SK-N-SH treated with all-trans-retinoic acid at 6 μM for 48 hours (cell line): ENCODE results near the gene PRIMA1.

Experiments used
- ATAC-seq: fragments of 200-7000 bp; cut with Tn5 transposase; 3 replicates; pipeline ENCODE4 v1.9.1; 2020; ENCODE audit warnings: mild to moderate bottlenecking, moderate library complexity
- CSDC2 ChIP-seq: fragments of 250-450 bp; sonication (Bioruptor Pico); IDR thresholded peaks from 2 replicates; pipeline ENCODE4 v1.5.0; 2020; ENCODE audit warnings: mild to moderate bottlenecking, moderate library complexity
- GLIS3 ChIP-seq: fragments of 250-450 bp; sonication (Bioruptor Pico); IDR thresholded peaks from 2 replicates; pipeline ENCODE4 v1.5.0; 2020; ENCODE audit warnings: mild to moderate bottlenecking, moderate library complexity
- ISL1 ChIP-seq: fragments of 250-450 bp; sonication (Bioruptor Pico); IDR thresholded peaks from 2 replicates; pipeline ENCODE4 v2.1.2; 2022; ENCODE audit warnings: mild to moderate bottlenecking, moderate library complexity
- OSR1 ChIP-seq: fragments of 250-450 bp; sonication (Bioruptor Pico); IDR thresholded peaks from 2 replicates; pipeline ENCODE4 v1.8.0; 2022; ENCODE audit warnings: moderate library complexity, mild to moderate bottlenecking, inconsistent platforms
- PPARA ChIP-seq: fragments of 250-450 bp; sonication (Bioruptor Pico); IDR thresholded peaks from 2 replicates; pipeline ENCODE4 v1.5.0; 2020; ENCODE audit warnings: mild to moderate bottlenecking, borderline replicate concordance
- RARB ChIP-seq: fragments of 250-450 bp; sonication (Bioruptor Pico); IDR thresholded peaks from 2 replicates; pipeline ENCODE4 v1.8.0; 2021; ENCODE audit warnings: mild to moderate bottlenecking, moderate library complexity
- SNAI2 ChIP-seq: fragments of 250-450 bp; sonication (Bioruptor Pico); IDR thresholded peaks from 2 replicates; pipeline ENCODE4 v1.5.0; 2020; ENCODE audit warnings: mild to moderate bottlenecking, moderate library complexity
- TCF4 ChIP-seq: fragments of 250-450 bp; sonication (Bioruptor Pico); IDR thresholded peaks from 2 replicates; pipeline ENCODE4 v1.8.0; 2021; ENCODE audit warnings: mild to moderate bottlenecking, moderate library complexity, borderline replicate concordance
- TOX ChIP-seq: fragments of 250-450 bp; sonication (Bioruptor Pico); IDR thresholded peaks from 2 replicates; pipeline ENCODE4 v1.8.0; 2021; ENCODE audit warnings: mild to moderate bottlenecking, moderate library complexity, borderline replicate concordance
- ZC3H10 ChIP-seq: fragments of 250-450 bp; sonication (Bioruptor Pico); IDR thresholded peaks from 2 replicates; pipeline ENCODE4 v1.5.1; 2021; ENCODE audit warnings: mild to moderate bottlenecking, moderate library complexity
- ZFP30 ChIP-seq: fragments of 450-650 bp; formaldehyde crosslinking; IDR thresholded peaks from 2 replicates; pipeline ENCODE4 v1.5.0; 2022; ENCODE audit warnings: mild to moderate bottlenecking, moderate library complexity
- ZNF8 ChIP-seq: fragments of 450-650 bp; formaldehyde crosslinking; IDR thresholded peaks from 2 replicates; pipeline ENCODE4 v1.5.0; 2020; ENCODE audit warnings: mild to moderate bottlenecking, moderate library complexity
- TF ChIP-seq, protein P1 (sequence below): fragments of 250-450 bp; sonication (Bioruptor Pico); IDR thresholded peaks from 2 replicates; pipeline ENCODE4 v1.5.0; 2020; ENCODE audit warnings: mild to moderate bottlenecking, moderate library complexity
- TF ChIP-seq, protein P2 (sequence below): fragments of 250-450 bp; sonication (Bioruptor Pico); IDR thresholded peaks from 2 replicates; pipeline ENCODE4 v1.5.1; 2020; ENCODE audit warnings: low read depth, mild to moderate bottlenecking, moderate library complexity
- TF ChIP-seq, protein P3 (sequence below): fragments of 250-450 bp; sonication (Bioruptor Pico); IDR thresholded peaks from 2 replicates; pipeline ENCODE4 v1.5.1; 2021; ENCODE audit warnings: mild to moderate bottlenecking, moderate library complexity

Gene PRIMA1

DNA sequence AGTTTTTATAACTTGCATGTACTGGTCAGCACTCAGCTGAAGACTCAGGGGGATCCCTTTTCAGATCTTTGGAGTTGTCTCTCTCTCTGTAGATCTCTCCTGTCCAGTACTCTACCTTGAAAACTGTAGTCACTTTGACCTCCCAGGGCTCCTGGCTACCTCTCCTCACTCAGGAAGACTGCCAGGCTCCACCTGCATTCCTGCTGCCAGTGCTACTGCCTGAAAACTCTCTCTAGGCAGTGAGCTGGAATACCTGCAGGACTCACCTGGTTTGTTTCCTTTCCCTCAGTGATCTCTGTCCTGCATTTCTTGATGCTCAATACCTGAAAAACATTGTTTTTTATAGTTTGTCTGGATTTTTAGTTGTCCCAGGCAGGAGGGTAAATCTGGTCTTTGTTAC is 87.4 kb downstream of the PRIMA1 start (continued):
- TF ChIP-seq, protein P1, sequence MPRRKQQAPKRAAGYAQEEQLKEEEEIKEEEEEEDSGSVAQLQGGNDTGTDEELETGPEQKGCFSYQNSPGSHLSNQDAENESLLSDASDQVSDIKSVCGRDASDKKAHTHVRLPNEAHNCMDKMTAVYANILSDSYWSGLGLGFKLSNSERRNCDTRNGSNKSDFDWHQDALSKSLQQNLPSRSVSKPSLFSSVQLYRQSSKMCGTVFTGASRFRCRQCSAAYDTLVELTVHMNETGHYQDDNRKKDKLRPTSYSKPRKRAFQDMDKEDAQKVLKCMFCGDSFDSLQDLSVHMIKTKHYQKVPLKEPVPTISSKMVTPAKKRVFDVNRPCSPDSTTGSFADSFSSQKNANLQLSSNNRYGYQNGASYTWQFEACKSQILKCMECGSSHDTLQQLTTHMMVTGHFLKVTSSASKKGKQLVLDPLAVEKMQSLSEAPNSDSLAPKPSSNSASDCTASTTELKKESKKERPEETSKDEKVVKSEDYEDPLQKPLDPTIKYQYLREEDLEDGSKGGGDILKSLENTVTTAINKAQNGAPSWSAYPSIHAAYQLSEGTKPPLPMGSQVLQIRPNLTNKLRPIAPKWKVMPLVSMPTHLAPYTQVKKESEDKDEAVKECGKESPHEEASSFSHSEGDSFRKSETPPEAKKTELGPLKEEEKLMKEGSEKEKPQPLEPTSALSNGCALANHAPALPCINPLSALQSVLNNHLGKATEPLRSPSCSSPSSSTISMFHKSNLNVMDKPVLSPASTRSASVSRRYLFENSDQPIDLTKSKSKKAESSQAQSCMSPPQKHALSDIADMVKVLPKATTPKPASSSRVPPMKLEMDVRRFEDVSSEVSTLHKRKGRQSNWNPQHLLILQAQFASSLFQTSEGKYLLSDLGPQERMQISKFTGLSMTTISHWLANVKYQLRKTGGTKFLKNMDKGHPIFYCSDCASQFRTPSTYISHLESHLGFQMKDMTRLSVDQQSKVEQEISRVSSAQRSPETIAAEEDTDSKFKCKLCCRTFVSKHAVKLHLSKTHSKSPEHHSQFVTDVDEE (CRISPR knock-in tag), result no peak
- TF ChIP-seq SNAI2 (CRISPR knock-in tag), result no peak

DNA sequence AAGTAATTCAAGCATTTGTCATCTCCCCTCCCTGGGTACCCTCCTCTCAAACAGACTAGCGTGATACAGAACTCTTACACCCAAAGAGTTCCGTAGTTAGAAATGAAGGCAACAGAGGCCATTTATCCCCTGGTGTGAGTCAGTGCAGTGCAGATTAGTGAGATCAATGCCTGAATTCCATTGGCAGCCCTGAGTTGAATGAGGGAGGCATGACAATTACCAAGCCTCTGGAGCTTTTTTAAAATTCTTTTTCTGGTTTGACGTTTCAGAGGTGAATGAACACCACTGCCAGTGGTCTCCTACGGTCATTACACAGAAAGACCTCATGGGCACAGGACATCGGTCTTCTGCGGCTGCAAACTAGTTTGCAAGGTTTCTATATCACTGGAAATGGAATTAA is 94.4 kb downstream of the PRIMA1 start:
- no peak for TF ChIP-seq GLIS3 (CRISPR knock-in tag)
- TF ChIP-seq, protein P1 (CRISPR knock-in tag), result no peak
- TF ChIP-seq, protein P2, sequence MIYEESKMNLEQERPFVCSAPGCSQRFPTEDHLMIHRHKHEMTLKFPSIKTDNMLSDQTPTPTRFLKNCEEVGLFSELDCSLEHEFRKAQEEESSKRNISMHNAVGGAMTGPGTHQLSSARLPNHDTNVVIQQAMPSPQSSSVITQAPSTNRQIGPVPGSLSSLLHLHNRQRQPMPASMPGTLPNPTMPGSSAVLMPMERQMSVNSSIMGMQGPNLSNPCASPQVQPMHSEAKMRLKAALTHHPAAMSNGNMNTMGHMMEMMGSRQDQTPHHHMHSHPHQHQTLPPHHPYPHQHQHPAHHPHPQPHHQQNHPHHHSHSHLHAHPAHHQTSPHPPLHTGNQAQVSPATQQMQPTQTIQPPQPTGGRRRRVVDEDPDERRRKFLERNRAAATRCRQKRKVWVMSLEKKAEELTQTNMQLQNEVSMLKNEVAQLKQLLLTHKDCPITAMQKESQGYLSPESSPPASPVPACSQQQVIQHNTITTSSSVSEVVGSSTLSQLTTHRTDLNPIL (CRISPR knock-in tag), result no peak
- TF ChIP-seq RARB (CRISPR knock-in tag), result no peak
- TF ChIP-seq TCF4 (CRISPR knock-in tag), result no peak
- no peak for TF ChIP-seq SNAI2 (CRISPR knock-in tag)
- ATAC-seq, result no peak

DNA sequence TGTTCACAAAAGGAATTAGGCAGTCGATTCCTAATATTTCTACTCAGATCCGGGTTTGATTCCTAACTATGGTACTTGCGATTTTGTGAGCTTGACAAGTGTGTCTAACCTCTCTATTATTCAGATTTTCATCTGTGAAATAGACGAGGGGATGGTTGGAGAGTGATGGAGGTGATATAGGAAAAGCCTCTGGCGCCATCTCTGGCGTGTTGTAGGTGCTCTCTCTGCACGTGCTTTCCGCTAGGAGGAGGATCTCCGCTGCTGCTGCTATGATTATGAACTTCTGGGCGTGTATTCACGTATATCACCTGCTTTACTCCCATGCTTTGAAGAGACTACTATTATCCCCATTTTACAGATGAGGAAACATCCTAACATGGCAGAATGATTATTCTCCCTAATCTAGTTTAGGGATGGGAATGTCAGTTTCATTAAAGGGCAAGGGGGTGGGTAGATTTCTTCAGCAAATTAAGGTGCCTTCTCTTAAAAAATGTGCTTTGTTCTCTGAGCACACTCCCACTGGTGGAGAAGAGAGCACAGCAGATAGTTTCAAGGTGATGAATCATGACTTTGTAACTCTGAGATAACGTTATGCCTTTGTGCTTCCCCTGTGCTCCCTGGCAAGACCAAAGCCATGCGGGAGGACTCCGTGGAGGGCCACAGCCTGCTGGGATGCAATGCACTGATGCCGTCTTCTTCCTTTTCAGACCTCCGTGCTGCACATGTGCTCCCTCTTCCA is 97.1 kb downstream of the PRIMA1 start:
- TF ChIP-seq RARB (CRISPR knock-in tag) (no peak), TCF4 (CRISPR knock-in tag) (no peak), OSR1 (CRISPR knock-in tag) (no peak), GLIS3 (CRISPR knock-in tag) (no peak), PPARA (CRISPR knock-in tag) (no peak), ZFP30 (CRISPR knock-in tag) (no peak), TOX (CRISPR knock-in tag) (no peak), ISL1 (CRISPR knock-in tag) (no peak), SNAI2 (CRISPR knock-in tag) (no peak), ZNF8 (CRISPR knock-in tag) (no peak), ZC3H10 (CRISPR knock-in tag) (no peak), CSDC2 (CRISPR knock-in tag) (no peak)
- TF ChIP-seq, protein P3, sequence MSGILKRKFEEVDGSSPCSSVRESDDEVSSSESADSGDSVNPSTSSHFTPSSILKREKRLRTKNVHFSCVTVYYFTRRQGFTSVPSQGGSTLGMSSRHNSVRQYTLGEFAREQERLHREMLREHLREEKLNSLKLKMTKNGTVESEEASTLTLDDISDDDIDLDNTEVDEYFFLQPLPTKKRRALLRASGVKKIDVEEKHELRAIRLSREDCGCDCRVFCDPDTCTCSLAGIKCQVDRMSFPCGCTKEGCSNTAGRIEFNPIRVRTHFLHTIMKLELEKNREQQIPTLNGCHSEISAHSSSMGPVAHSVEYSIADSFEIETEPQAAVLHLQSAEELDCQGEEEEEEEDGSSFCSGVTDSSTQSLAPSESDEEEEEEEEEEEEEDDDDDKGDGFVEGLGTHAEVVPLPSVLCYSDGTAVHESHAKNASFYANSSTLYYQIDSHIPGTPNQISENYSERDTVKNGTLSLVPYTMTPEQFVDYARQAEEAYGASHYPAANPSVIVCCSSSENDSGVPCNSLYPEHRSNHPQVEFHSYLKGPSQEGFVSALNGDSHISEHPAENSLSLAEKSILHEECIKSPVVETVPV, result no peak
- TF ChIP-seq, protein P1 (CRISPR knock-in tag), result no peak
- no peak for ATAC-seq
